HepG2 (cell line): ENCODE data around the gene CACNA1C. TPM values are rescaled to one million over a fixed set of nuclear protein-coding genes. Genes with fewer than 3 reads are reported as not detected.

Experiments used
- ATAC-seq: fragments of 200-7000 bp; cut with Tn5 transposase; 3 replicates; pipeline ENCODE4 v1.9.1; 2020; ENCODE audit warnings: mild to moderate bottlenecking, moderate library complexity
- BruUV-seq: library from RNA; stranded (reverse); fragments of 400-500 nt; replicated peaks from 2 replicates; lab custom pipeline; 2021; lab: Mats Ljungman, UMichigan
- CTCF ChIA-PET: fragments of 300-600 bp; formaldehyde crosslinking; extraction: SDS; loops from one replicate; lab custom pipeline; 2021; ENCODE audit warnings: low total read pairs, inconsistent platforms, low intra/inter-chr PET ratio; lab: Yijun Ruan, JAX
- POLR2A ChIA-PET: fragments of 350-600 bp; sonication (Branson Sonifier 250); formaldehyde crosslinking; loops from one replicate; lab custom pipeline; 2020; ENCODE audit warnings: antibody characterized with exemption, inconsistent platforms; lab: Yijun Ruan, JAX
- DNase-seq: peaks from one replicate; pipeline ENCODE4 v3.0.0-alpha.2; 2015; ENCODE audit warnings: low spot score
- FAIRE-seq: peaks from 3 replicates; lab custom pipeline; 2011; peaks lifted over from hg19 to GRCh38; lab: Jason Lieb, UNC
- H2AFZ ChIP-seq: one replicate; pipeline ENCODE4 v1.6.1; 2011; ENCODE audit warnings: low read length, inconsistent platforms
- H3K27ac ChIP-seq: fragments of 300-600 bp; 3 replicates; pipeline ENCODE4 v1.8.0; 2011; ENCODE audit warnings: mixed run types, mild to moderate bottlenecking, mixed read lengths, low read length, inconsistent platforms; ENCODE audit not compliant: insufficient read depth; ENCODE audit errors: extremely low read length
- H3K27me3 ChIP-seq, 2 experiments: fragments of 200-600 bp in 1 of 2; 2 replicates in 1 of 2; 3 replicates in 1 of 2; pipeline versions ENCODE4 v1.6.0 to v1.8.0; 2011; ENCODE audit warnings: low read length in 2 of 2, mild to moderate bottlenecking in 2 of 2, moderate library complexity in 2 of 2, inconsistent platforms in 1 of 2; ENCODE audit not compliant: insufficient read depth in 2 of 2, control insufficient read depth in 1 of 2
- H3K36me3 ChIP-seq, 2 experiments: fragments of 200-600 bp in 1 of 2; replicated peaks in 1 of 2; 2 replicates in 1 of 2; 3 replicates in 1 of 2; pipeline versions ENCODE4 v1.5.1 to v1.8.0; 2011; ENCODE audit warnings: low read length in 2 of 2, inconsistent platforms in 1 of 2; ENCODE audit not compliant: insufficient read depth in 2 of 2, control insufficient read depth in 1 of 2
- H3K4me1 ChIP-seq: 2 replicates; pipeline ENCODE4 v1.5.1; 2012; ENCODE audit warnings: low read length, inconsistent platforms; ENCODE audit not compliant: insufficient read depth
- H3K4me2 ChIP-seq: 2 replicates; pipeline ENCODE4 v1.6.0; 2011; ENCODE audit warnings: low read depth, low read length, inconsistent platforms
- H3K4me3 ChIP-seq, 3 experiments: fragments of 200-600 bp in 1 of 3; sonication (generic), shearing (Covaris generic) in 1 of 3; replicated peaks in 1 of 3; 2 replicates each; pipeline ENCODE4 v1.5.1; 2011 to 2016; ENCODE audit warnings: low read length in 3 of 3, inconsistent platforms in 2 of 3, low read depth in 2 of 3, mild to moderate bottlenecking in 2 of 3, control low read depth in 1 of 3, mixed read lengths in 1 of 3; ENCODE audit not compliant: insufficient read depth in 1 of 3
- H3K79me2 ChIP-seq: one replicate; pipeline ENCODE4 v1.6.1; 2011; ENCODE audit warnings: low read length, inconsistent platforms; ENCODE audit not compliant: insufficient read depth
- H3K9ac ChIP-seq: 2 replicates; pipeline ENCODE4 v1.6.0; 2011; ENCODE audit warnings: mild to moderate bottlenecking, low read depth, low read length, inconsistent platforms; ENCODE audit not compliant: insufficient read depth
- H3K9me3 ChIP-seq: 2 replicates; pipeline ENCODE4 v1.5.1; 2012; ENCODE audit warnings: mild to moderate bottlenecking, low read length
- H4K20me1 ChIP-seq: 2 replicates; pipeline ENCODE4 v1.6.0; 2011; ENCODE audit warnings: inconsistent platforms, mild to moderate bottlenecking, low read length, moderate library complexity; ENCODE audit not compliant: insufficient read depth
- CENPX ChIP-seq: sonication (generic); formaldehyde crosslinking; IDR thresholded peaks from 2 replicates; pipeline ENCODE4 v1.9.0; 2021; ENCODE audit warnings: mild to moderate bottlenecking, missing genetic modification reagents, moderate library complexity
- FOSL2 ChIP-seq: sonication (generic); formaldehyde crosslinking; IDR thresholded peaks from 2 replicates; pipeline ENCODE4 v1.4.0; 2020; ENCODE audit warnings: missing genetic modification reagents
- GATAD1 ChIP-seq: IDR thresholded peaks from 2 replicates; pipeline ENCODE4 v1.6.1; 2016; ENCODE audit warnings: missing genetic modification reagents, missing compliant biosample characterization
- MXI1 ChIP-seq: IDR thresholded peaks from 3 replicates; pipeline ENCODE4 v1.6.1; 2012; ENCODE audit warnings: low read depth, low read length, inconsistent platforms, borderline replicate concordance
- SNAPC5 ChIP-seq: sonication (generic); formaldehyde crosslinking; IDR thresholded peaks from 2 replicates; pipeline ENCODE4 v1.8.1; 2023; ENCODE audit warnings: mild to moderate bottlenecking, missing genetic modification reagents, borderline replicate concordance
- TCF12 ChIP-seq, 2 experiments: fragments of 450-650 bp in 1 of 2; sonication (generic) in 1 of 2; formaldehyde crosslinking in 1 of 2; IDR thresholded peaks; 2 replicates each; pipeline versions ENCODE4 v1.6.1 to v1.8.0; 2017 to 2022; ENCODE audit warnings: antibody characterized with exemption in 1 of 2, mild to moderate bottlenecking in 1 of 2, missing genetic modification reagents in 1 of 2, moderate library complexity in 1 of 2
- TMF1 ChIP-seq: sonication (generic); formaldehyde crosslinking; IDR thresholded peaks from 2 replicates; pipeline ENCODE4 v1.8.1; 2022; ENCODE audit warnings: low read depth, missing genetic modification reagents
- ZBTB37 ChIP-seq: sonication (generic); formaldehyde crosslinking; IDR thresholded peaks from 2 replicates; pipeline ENCODE4 v1.4.0; 2020; ENCODE audit warnings: mild to moderate bottlenecking, missing genetic modification reagents
- ZFP36L1 ChIP-seq: sonication (generic); formaldehyde crosslinking; IDR thresholded peaks from 2 replicates; pipeline ENCODE4 v1.8.0; 2022; ENCODE audit warnings: mild to moderate bottlenecking, missing genetic modification reagents, moderate library complexity
- ZNF724P ChIP-seq: sonication (generic); formaldehyde crosslinking; IDR thresholded peaks from 2 replicates; pipeline ENCODE4 v1.8.0; 2022; ENCODE audit warnings: missing genetic modification reagents, borderline replicate concordance
- ZNF737 ChIP-seq: sonication (generic); formaldehyde crosslinking; IDR thresholded peaks from 2 replicates; pipeline ENCODE4 v1.5.0; 2020; ENCODE audit warnings: missing genetic modification reagents, mild to moderate bottlenecking, borderline replicate concordance
- ZNF75D ChIP-seq: sonication (generic); formaldehyde crosslinking; IDR thresholded peaks from 2 replicates; pipeline ENCODE4 v1.8.1; 2023; ENCODE audit warnings: missing genetic modification reagents, mild to moderate bottlenecking, borderline replicate concordance
- ZSCAN5A ChIP-seq: sonication (generic); formaldehyde crosslinking; IDR thresholded peaks from 2 replicates; pipeline ENCODE4 v1.8.0; 2022; ENCODE audit warnings: mild to moderate bottlenecking, missing genetic modification reagents, borderline replicate concordance
- WGBS: methylation state at CpG from one replicate; pipeline ENCODE4 v1.1.6; 2017; ENCODE audit warnings: low lambda C conversion rate; 5-methylcytosine and 5-hydroxymethylcytosine counted together
- in situ Hi-C: cut with HindIII; loops from 2 replicates; pipeline ENCODE4 v1.10.0; 2017; ENCODE audit warnings: low pct_unique_long_range_greater_than_20kb; ENCODE audit not compliant: extremely low pct_ligation_motif_present
- intact Hi-C: fragments of 100-400 bp; cut with micrococcal nuclease; formaldehyde crosslinking; loops from one replicate; pipeline ENCODE4 v1.10.0; 2022; ENCODE audit not compliant: unreplicated experiment
- polyA plus RNA-seq, 8 experiments: library from polyadenylated mRNA; depleted of rRNA in 3 of 8; stranded (reverse) in 7 of 8; unstranded in 1 of 8; fragments of >200 nt; fragmentation: Illumina TruSeq in 4 of 8; extraction: Trizol in 4 of 8; gene quantifications; 2 replicates each; pipeline versions ENCODE4 v1.2.1 to v1.2.3, GENCODE V29; 2011 to 2016; ENCODE audit warnings: low read depth in 4 of 8, missing spikeins in 1 of 8, mixed read lengths in 1 of 8; ENCODE audit not compliant: insufficient read depth in 1 of 8
- total RNA-seq, 5 experiments: library from RNA; depleted of rRNA; stranded (reverse); fragments of >200 nt; fragmentation: Illumina TruSeq; extraction: Trizol; gene quantifications; 2 replicates each; pipeline ENCODE4 v1.2.3, GENCODE V29; 2016; ENCODE audit warnings: low read depth in 1 of 5

The CACNA1C gene
- total and polyA plus RNA-seq, 2 of the 13 experiments (the other 11 are each of a cell fraction or from before 2014, with no cell fraction given) = not detected

- TF ChIP-seq CENPX = no peak
- TF ChIP-seq MXI1 = no peak
- TF ChIP-seq GATAD1 (CRISPR knock-in tag) = no peak
- TF ChIP-seq TCF12 (IDR thresholded peaks at IDR 0.05) = no peak
- TF ChIP-seq TCF12 (CRISPR knock-in tag; IDR thresholded peaks at IDR 0.05) = no peak
- TF ChIP-seq, all 625 proteins: peak for 3
Observed at GRCh38 chr12:2673966-2674810, 621.4 kb downstream of the CACNA1C start (continued).

GRCh38 chr12:2675776-2676175 is 623.0 kb downstream of the CACNA1C start:
- Histone ChIP-seq H2AFZ (no peak overlapping the region), H3K4me2 (no peak overlapping the region), H3K79me2 (no peaks in the 10 kb centered on the region), H4K20me1 (no peaks in the 10 kb centered on the region; the same call in 1 of the 2 replicates), H3K9me3 (no peaks in the 10 kb centered on the region), H3K9ac (no peak overlapping the region), H3K4me3 (no peak overlapping the region), H3K36me3 (no peaks in the 10 kb centered on the region), H3K27ac (no peak overlapping the region), H3K4me1 (no peaks in the 10 kb centered on the region), H3K27me3 (peaks cover 5 to 62% of the 10 kb centered on the region in 2 experiments; a peak in 4 of 5 replicates)
- no peak for TF ChIP-seq ZNF75D
- TF ChIP-seq ZFP36L1 (CRISPR knock-in tag) = no peak
- TF ChIP-seq FOSL2 (CRISPR knock-in tag) = no peak
- TF ChIP-seq SNAPC5 (CRISPR knock-in tag) = no peak
- TF ChIP-seq ZNF737 = no peak
- no peak for TF ChIP-seq ZSCAN5A (CRISPR knock-in tag)
- TF ChIP-seq TMF1 (CRISPR knock-in tag) = no peak
- no peak for TF ChIP-seq ZNF724P (CRISPR knock-in tag)
- TF ChIP-seq ZBTB37 = no peak
- ChIA-PET CTCF (no interaction called here), POLR2A (no interaction called here)
- ATAC-seq = no peak
- no TSS peak for BruUV-seq
- intact Hi-C loops = no loop called here
- WGBS = 5% methylated on average over 5 of the region's 6 CpGs
- in situ Hi-C loops = no loop called here
- no peak for DNase-seq
- no peak for FAIRE-seq
